Adipocyte (in vitro differentiated cells): ENCODE data around the gene HEATR5B.
"Not testable (repeated sequence)": the region's sequence is repeated elsewhere in the genome, so short reads cannot be mapped to it uniquely, and the experiment has no call there.

Source experiments
- DNase-seq: peaks from one replicate; pipeline ENCODE4 v3.0.0-alpha.2; 2015; ENCODE audit warnings: low read depth
- H3K27me3 ChIP-seq: replicated peaks from 2 replicates; pipeline ENCODE4 v1.7.0; 2013; ENCODE audit warnings: mild to moderate bottlenecking, low read length, moderate library complexity; ENCODE audit not compliant: control insufficient read depth, insufficient read depth
- H3K36me3 ChIP-seq: 2 replicates; pipeline ENCODE4 v1.7.0; 2013; ENCODE audit warnings: low read length, mild to moderate bottlenecking, moderate library complexity; ENCODE audit not compliant: control insufficient read depth, insufficient read depth, severe bottlenecking
- H3K4me1 ChIP-seq: 2 replicates; pipeline ENCODE4 v1.7.0; 2013; ENCODE audit warnings: mild to moderate bottlenecking, low read length, moderate library complexity; ENCODE audit not compliant: control insufficient read depth, insufficient read depth
- H3K4me3 ChIP-seq: 2 replicates; pipeline ENCODE4 v1.7.0; 2013; ENCODE audit warnings: mild to moderate bottlenecking, low read length, moderate library complexity
- H3K9ac ChIP-seq: 2 replicates; pipeline ENCODE4 v1.7.0; 2013; ENCODE audit warnings: mild to moderate bottlenecking, low read length, moderate library complexity
- H3K9me3 ChIP-seq: 2 replicates; pipeline ENCODE4 v1.7.0; 2013; ENCODE audit warnings: mild to moderate bottlenecking, low read length, moderate library complexity; ENCODE audit not compliant: control insufficient read depth

The HEATR5B gene

DNA sequence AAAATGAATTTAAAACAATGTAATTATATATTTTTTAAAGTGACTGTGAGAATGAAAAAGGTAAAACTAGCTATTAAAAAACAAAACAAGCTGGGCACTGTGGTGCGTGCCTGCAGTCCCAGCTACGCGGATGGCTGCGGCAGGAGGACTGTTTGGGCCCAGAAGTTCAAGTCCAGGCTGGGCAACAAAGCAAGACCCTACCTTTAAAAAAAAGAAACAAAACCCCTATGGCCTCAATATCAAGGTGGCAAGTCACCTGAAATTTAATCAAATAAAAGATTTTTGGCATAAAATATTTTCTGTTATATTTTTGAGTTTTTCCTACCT is 70.9 kb downstream of the HEATR5B start:
- Histone ChIP-seq H3K27me3 (no peaks in the 10 kb centered on the region), H3K9me3 (no peaks in the 10 kb centered on the region), H3K4me1 (no peaks in the 10 kb centered on the region), H3K9ac (no peak overlapping the region), H3K36me3 (peaks cover 76% of the 10 kb centered on the region), H3K4me3 (no peak overlapping the region)
- DNase-seq = no peak

DNA sequence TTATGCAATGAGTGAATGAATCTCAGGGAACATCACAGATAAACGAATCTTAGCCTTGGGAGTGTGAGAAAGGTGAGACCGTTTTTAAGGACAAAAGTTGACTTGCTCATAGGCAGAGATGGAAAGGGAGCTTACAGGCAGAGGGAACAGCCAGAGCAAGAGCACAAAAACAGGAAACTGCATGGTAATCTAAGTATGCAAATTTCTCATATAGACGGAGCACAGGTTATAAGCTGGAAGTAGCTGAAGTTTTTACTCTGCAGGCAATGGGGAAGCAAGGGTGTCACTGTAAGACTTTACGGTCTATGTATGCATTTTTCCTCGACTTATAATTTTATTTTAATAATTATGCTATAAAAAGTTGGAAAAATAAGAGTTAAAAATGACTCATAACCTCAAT is 73.0 kb downstream of the HEATR5B start:
- Histone ChIP-seq H3K27me3 (no peaks in the 10 kb centered on the region), H3K9me3 (no peaks in the 10 kb centered on the region), H3K4me1 (no peaks in the 10 kb centered on the region), H3K9ac (no peak overlapping the region), H3K36me3 (peaks cover 74% of the 10 kb centered on the region), H3K4me3 (no peak overlapping the region)
- DNase-seq = no peak

DNA sequence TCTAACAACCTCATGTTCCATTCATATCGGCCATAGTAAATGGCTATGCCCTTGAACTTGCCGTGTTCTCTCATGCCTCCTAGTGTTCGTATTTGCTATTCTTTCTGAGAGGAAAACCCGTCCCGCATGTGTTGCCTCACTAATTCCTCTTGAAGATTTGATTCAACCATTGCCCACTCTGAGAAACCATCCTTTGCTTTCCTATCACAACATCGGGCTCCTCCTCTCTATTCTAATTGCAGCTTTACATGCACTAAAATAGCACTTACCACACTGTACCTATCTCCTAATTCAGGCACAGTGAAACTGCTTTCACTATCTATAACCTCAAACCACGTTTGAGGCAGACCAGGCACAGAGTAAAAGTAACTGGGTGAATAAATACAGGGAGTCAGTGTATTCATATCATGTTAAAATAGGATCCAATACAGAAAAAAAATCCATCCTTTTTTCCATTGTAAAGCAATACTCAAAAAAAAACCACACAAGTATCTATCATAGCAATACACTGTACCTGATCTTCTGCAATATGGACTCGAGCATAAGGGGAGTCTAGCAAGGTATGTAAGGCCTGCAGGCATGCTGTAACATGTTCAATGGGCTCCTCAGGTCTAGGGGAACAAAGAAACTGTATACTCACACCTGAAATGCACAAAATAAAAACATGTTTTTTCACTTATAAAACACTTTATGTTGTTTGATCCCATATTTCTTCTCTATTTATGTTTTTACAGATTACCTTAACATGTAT is 78.9 kb downstream of the HEATR5B start:
- Histone ChIP-seq H3K4me3 (no peak overlapping the region), H3K9ac (no peak overlapping the region), H3K9me3 (no peaks in the 10 kb centered on the region), H3K27me3 (no peaks in the 10 kb centered on the region), H3K36me3 (peaks cover 86% of the 10 kb centered on the region), H3K4me1 (peaks cover 4% of the 10 kb centered on the region)
- DNase-seq = no peak

DNA sequence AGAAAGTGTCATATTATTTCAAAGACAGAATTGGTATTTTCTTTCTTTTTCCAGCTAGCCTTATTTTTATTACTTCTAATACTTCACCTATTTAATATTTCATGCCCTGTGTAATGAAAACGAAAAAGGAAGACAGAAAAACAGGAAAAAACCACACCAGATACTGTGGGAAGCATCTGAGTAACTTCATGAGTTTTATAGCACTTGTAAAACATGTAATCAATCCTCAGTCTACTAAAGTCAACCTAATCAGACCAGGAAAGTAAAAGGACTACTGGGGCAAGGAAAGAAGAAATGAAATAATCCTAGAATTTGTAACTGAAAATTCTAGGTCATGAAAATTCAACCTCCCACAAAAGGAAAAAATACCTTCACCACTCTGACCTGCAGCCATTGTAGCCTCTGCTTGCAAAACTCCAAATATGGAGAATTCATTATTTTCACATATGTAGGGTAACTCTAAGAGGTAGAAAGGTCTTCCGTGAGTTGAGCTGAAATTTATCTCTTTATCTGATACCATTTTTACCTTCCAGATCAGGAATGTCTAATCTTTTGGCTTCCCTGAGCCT is 83.1 kb downstream of the HEATR5B start:
- Histone ChIP-seq H3K9me3 (no peaks in the 10 kb centered on the region), H3K36me3 (peaks cover 75% of the 10 kb centered on the region), H3K27me3 (no peaks in the 10 kb centered on the region), H3K4me1 (peaks cover 4% of the 10 kb centered on the region), H3K9ac (no peak overlapping the region), H3K4me3 (no peak overlapping the region)
- no peak for DNase-seq

DNA sequence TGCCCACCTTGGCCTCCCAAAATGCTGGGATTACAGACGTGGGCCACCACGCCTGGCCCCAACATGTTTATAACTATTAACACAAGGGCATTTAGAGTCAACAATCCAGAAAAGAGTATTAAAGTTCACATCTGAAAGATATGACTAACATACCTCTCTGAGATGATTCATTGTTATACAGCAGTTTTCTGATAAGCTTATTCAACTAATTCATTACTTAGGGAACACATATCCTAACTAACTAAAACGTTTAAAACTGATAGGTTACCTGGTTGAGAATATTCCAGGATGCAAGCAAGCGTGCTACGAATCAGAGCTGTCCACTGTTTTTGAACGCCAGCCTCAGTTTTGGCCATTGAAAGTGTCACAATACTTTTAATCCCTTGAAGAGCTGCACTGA is 83.9 kb downstream of the HEATR5B start:
- H3K36me3 ChIP-seq = peaks cover 67% of the 10 kb centered on the region
- no peaks in the 10 kb centered on the region for H3K9me3 ChIP-seq
- H3K4me3 ChIP-seq = no peak overlapping the region
- peaks cover 4% of the 10 kb centered on the region for H3K4me1 ChIP-seq
- H3K27me3 ChIP-seq = no peaks in the 10 kb centered on the region
- H3K9ac ChIP-seq = no peak overlapping the region
- DNase-seq = no peak

DNA sequence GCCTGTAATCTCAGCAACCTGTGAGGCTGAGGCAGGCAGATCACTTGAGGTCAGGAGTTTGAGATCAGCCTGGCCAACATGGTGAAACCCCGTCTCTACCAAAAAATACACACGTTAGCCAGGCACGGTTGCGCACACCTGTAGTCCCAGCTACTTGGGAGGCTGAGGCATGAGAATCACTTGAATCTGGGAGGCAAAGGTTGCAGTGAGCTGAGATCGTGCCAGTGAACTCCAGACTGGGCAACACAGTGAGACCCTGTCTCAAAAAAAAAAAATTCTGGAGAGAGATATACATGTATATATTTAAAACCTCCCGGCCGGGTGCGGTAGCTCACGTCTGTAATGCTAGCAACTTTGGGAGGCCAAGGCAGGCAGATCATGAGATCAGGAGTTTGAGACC is 84.8 kb downstream of the HEATR5B start:
- not testable (repeated sequence) for DNase-seq, H3K4me1 ChIP-seq, H3K9ac ChIP-seq, H3K9me3 ChIP-seq, H3K27me3 ChIP-seq, H3K4me3 ChIP-seq
- peaks cover 58% of the 10 kb centered on the region for H3K36me3 ChIP-seq

DNA sequence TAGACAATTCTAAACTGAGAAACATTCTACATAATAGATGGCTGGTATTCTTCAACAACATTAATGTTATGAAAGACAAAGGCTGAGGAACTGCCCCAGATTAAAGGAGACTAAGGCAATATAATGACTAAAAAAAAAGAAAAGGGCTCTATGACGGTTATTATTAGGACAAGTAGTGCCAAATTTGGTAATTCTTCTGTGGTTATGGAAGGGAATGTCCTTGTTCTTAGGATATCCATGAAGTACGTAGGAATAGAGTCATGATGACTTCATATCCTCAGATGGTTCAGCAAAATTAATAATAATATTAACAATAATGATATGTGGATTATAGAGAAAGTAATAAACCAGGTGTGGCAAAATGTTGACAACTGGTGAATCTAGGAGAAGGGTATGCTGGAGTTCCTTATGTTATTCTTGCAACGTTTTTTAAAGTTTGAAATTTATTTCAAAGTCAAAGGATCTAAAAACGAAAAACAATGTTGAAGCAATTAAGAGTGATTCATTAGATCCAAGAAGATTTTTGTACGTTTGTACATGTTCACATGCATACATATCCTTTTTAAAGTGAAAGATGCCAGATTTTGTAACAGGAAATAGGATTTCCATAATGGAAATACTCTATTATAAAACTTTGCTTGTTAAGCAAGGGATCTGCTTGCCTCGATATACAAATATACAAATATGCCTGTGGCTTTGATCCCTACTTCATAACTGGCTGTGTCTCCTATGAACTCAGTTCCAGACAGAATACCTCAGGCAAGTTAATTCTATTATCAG is 90.1 kb downstream of the HEATR5B start:
- no peaks in the 10 kb centered on the region for H3K9me3 ChIP-seq
- H3K9ac ChIP-seq = no peak overlapping the region
- DNase-seq = peak; percentile 1
- peaks cover 27% of the 10 kb centered on the region for H3K36me3 ChIP-seq
- H3K4me1 ChIP-seq = no peaks in the 10 kb centered on the region
- H3K27me3 ChIP-seq = no peaks in the 10 kb centered on the region
- H3K4me3 ChIP-seq = no peak overlapping the region

DNA sequence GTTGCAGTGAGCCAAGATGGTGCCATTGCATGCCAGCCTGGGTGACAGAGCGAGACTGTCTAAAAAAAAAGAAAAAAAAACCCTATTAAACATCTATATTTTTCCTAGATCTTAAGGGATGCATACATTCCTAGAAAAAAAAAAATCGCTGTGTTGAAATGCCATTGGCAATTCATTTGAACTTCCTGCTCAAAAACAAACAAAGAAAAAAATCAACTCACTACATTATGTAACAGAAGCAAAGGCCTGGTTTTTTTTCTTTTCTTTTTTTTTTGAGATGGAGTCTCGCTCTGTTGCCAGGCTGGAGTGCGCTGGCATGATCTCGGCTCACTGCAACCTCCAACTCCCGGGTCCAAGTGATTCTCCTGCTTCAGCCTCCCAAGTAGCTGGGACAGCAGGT is 96.2 kb downstream of the HEATR5B start:
- DNase-seq = no peak
- no peaks in the 10 kb centered on the region for H3K9me3 ChIP-seq
- no peak overlapping the region for H3K4me3 ChIP-seq
- H3K27me3 ChIP-seq = no peaks in the 10 kb centered on the region
- H3K36me3 ChIP-seq = peaks cover 46% of the 10 kb centered on the region
- H3K4me1 ChIP-seq = no peaks in the 10 kb centered on the region
- no peak overlapping the region for H3K9ac ChIP-seq

DNA sequence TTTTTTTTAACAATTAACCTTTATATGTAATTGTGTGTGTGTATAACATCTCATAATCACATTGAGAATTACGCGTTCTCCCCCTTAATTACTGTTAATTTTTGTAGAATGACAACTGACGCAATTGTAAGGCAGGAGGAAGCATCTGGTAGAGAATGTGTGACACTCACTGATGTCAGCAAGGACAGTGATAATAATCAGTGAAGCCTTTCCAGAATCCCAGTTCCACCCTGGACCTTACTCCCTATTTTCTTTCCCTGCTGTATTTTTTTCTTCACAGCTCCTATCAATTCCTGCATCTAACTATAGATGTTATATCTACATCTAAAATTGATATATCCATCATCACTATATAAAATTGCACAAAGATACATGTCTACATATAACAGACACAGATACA is 101.7 kb downstream of the HEATR5B start:
- H3K4me3 ChIP-seq = no peak overlapping the region
- H3K27me3 ChIP-seq = no peaks in the 10 kb centered on the region
- H3K9ac ChIP-seq = no peak overlapping the region
- H3K4me1 ChIP-seq = no peaks in the 10 kb centered on the region
- no peak for DNase-seq
- no peaks in the 10 kb centered on the region for H3K9me3 ChIP-seq
- peaks cover 40% of the 10 kb centered on the region for H3K36me3 ChIP-seq

DNA sequence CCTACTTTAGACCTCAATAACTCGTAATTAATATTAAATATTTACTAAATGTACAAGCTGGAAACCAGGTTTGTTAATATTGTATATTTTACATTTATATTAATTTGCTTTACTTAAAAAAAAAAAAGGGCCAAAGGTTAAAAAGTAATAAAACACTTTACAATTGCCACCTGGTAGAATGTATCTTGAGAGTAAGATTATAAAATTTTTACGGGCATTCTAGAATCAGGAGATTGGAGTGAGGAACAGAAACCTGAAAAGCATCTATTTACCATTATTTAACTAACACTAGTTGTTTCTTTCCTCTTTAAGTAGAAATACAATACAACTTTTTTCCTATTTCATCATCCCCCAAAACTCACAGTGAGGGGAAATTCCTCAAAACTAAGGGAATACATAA is 102.3 kb downstream of the HEATR5B start:
- H3K4me1 ChIP-seq = no peaks in the 10 kb centered on the region
- peaks cover 35% of the 10 kb centered on the region for H3K36me3 ChIP-seq
- no peak for DNase-seq
- no peaks in the 10 kb centered on the region for H3K27me3 ChIP-seq
- no peaks in the 10 kb centered on the region for H3K9me3 ChIP-seq
- no peak overlapping the region for H3K4me3 ChIP-seq
- H3K9ac ChIP-seq = no peak overlapping the region

DNA sequence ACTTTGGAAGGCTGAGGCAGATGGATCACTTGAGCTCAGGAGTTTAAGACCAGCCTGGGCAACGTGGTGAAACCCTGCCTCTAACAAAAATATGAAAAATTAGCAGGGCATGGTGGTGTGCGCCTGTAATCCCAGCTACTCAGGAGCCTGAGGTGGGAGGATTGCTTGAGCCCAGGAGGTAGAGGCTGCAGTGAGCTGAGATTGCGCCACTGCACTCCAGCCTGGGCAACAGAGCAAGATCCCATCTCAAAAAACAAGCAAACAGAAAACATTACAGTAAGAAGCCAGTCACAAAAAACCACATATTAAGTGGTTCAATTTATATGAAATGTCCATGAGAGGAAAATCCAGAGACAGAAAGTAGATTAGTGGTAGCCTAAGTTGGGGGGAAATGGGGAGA is 105.2 kb downstream of the HEATR5B start:
- not testable (repeated sequence) for H3K4me3 ChIP-seq, H3K9me3 ChIP-seq, H3K4me1 ChIP-seq, H3K27me3 ChIP-seq, DNase-seq, H3K9ac ChIP-seq
- peaks cover 22% of the 10 kb centered on the region for H3K36me3 ChIP-seq
